GM18517 (cell line): ENCODE data around the gene DNAJB9.

ENCODE experiments used
- ATAC-seq: cut with Tn5 transposase; IDR thresholded peaks from one replicate; pipeline ENCODE4 v1.9.1; 2021; ENCODE audit warnings: mild to moderate bottlenecking, moderate library complexity; ENCODE audit not compliant: unreplicated experiment

The DNAJB9 gene

GRCh38 chr7:108604307-108605077, 34.8 kb downstream of the DNAJB9 start:
- ATAC-seq, result no peak

GRCh38 chr7:108605559-108606201, 36.0 kb downstream of the DNAJB9 start:
- no peak for ATAC-seq

- ATAC-seq, result no peak
Observed at GRCh38 chr7:108609643-108610042, 40.0 kb downstream of the DNAJB9 start.

- ATAC-seq, result no peak
Observed at GRCh38 chr7:108611268-108611667, 41.6 kb downstream of the DNAJB9 start.

- ATAC-seq, result peak; percentile 83
Observed at GRCh38 chr7:108613147-108613948, 43.7 kb downstream of the DNAJB9 start.

GRCh38 chr7:108613949-108614381, 44.3 kb downstream of the DNAJB9 start:
- no peak for ATAC-seq

GRCh38 chr7:108614896-108615295, 45.2 kb downstream of the DNAJB9 start:
- ATAC-seq, result no peak

- ATAC-seq, result no peak
Observed at GRCh38 chr7:108618056-108618455, 48.4 kb downstream of the DNAJB9 start.

- peak; percentile 76 for ATAC-seq
Observed at GRCh38 chr7:108623220-108623619, 53.5 kb downstream of the DNAJB9 start.
